ENCODE measurements around the gene CDH13. TPM values are rescaled to one million over a fixed set of nuclear protein-coding genes. Genes with fewer than 3 reads are reported as not detected.

Gene CDH13
- total RNA-seq, 1 donor from 2014 or later, result 161 TPM

GRCh38 chr16:83490073-83490472 is 863.3 kb downstream of the CDH13 start:
- Histone ChIP-seq H3K9me3 (replicated peaks) (no peaks in the 10 kb centered on the region), H3K4me3 (no peak overlapping the region), H3K27me3 (ENCODE audit: low read depth) (no peaks in the 10 kb centered on the region), H3K36me3 (peaks cover 4% of the 10 kb centered on the region), H3K4me1 (no peaks in the 10 kb centered on the region), H3K27ac (replicated peaks) (no peak overlapping the region)
- intact Hi-C loops (cut with micrococcal nuclease), result no loop called here
- no peak for DNase-seq
- TF ChIP-seq CTCF (IDR thresholded peaks at IDR 0.05; ENCODE audit: borderline replicate concordance), result no peak

- intact Hi-C loops (cut with micrococcal nuclease), result no loop called here
- H3K4me1 ChIP-seq, result no peaks in the 10 kb centered on the region
- no peaks in the 10 kb centered on the region for H3K36me3 ChIP-seq
- no peaks in the 10 kb centered on the region for H3K27me3 ChIP-seq (ENCODE audit: low read depth)
- no peak overlapping the region for H3K4me3 ChIP-seq
- no peak overlapping the region for H3K27ac ChIP-seq (replicated peaks)
- DNase-seq, result no peak
- no peak for TF ChIP-seq CTCF (IDR thresholded peaks at IDR 0.05; ENCODE audit: borderline replicate concordance)
- H3K9me3 ChIP-seq (replicated peaks), result no peaks in the 10 kb centered on the region
Measured at GRCh38 chr16:83494459-83494858, 867.7 kb downstream of the CDH13 start.

DNA sequence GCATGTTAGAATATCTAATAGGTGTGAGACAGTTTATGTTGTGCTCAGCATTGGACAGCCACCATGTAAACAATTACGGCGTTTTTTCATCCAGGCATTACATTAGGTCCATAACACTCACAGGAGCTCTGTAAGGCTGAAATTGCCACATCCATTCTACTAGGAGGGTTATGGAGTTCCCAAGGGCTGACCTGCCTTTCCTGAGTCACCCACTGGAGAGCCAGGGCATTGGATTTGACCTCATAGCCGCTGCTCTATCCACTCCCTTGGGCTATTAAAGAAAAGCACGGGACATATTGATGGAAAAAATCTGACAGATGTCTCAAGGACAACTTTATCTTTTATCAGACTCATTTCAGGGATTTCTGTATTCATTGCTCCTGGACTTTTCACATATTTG is 874.7 kb downstream of the CDH13 start:
- no peak for TF ChIP-seq CTCF (IDR thresholded peaks at IDR 0.05; ENCODE audit: borderline replicate concordance)
- H3K27ac ChIP-seq (replicated peaks), result no peak overlapping the region
- no peaks in the 10 kb centered on the region for H3K36me3 ChIP-seq
- intact Hi-C loops (cut with micrococcal nuclease), result no loop called here
- no peak for DNase-seq
- H3K9me3 ChIP-seq (replicated peaks), result no peaks in the 10 kb centered on the region
- H3K4me1 ChIP-seq, result no peaks in the 10 kb centered on the region
- H3K27me3 ChIP-seq (ENCODE audit: low read depth), result no peaks in the 10 kb centered on the region
- no peak overlapping the region for H3K4me3 ChIP-seq

GRCh38 chr16:83508295-83508694 is 881.5 kb downstream of the CDH13 start:
- DNase-seq, result no peak
- no peak for TF ChIP-seq CTCF (IDR thresholded peaks at IDR 0.05; ENCODE audit: borderline replicate concordance)

GRCh38 chr16:83509316-83509715 is 882.5 kb downstream of the CDH13 start:
- Histone ChIP-seq H3K27ac (replicated peaks) (no peak overlapping the region), H3K4me1 (no peaks in the 10 kb centered on the region), H3K9me3 (replicated peaks) (no peaks in the 10 kb centered on the region), H3K27me3 (ENCODE audit: low read depth) (no peaks in the 10 kb centered on the region), H3K4me3 (no peak overlapping the region), H3K36me3 (no peaks in the 10 kb centered on the region)
- no peak for TF ChIP-seq CTCF (IDR thresholded peaks at IDR 0.05; ENCODE audit: borderline replicate concordance)
- intact Hi-C loops (cut with micrococcal nuclease), result no loop called here
- no peak for DNase-seq

More at GRCh38 chr16:83508295-83508694, 881.5 kb downstream of the CDH13 start:
- intact Hi-C loops (cut with micrococcal nuclease), result no loop called here
- no peaks in the 10 kb centered on the region for H3K9me3 ChIP-seq (replicated peaks)
- H3K4me1 ChIP-seq, result no peaks in the 10 kb centered on the region
- no peak overlapping the region for H3K27ac ChIP-seq (replicated peaks)
- no peaks in the 10 kb centered on the region for H3K36me3 ChIP-seq
- no peak overlapping the region for H3K4me3 ChIP-seq
- H3K27me3 ChIP-seq (ENCODE audit: low read depth), result no peaks in the 10 kb centered on the region

DNA sequence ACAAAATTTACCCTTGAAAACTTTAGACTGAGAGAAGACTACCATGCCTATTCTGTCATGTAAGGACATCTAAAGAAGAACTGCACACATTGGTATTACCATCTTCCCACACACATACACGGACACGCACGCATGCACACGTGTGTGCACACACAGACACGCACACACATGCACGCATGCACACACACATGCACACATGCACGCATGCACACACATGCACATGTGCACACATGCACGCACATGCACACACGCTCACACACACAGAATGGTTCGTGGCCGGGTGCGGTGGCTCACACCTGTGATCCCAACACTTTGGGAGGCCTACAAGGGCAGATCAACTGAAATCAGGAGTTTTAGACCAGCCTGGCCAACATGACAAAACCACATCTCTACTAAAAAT is 884.1 kb downstream of the CDH13 start:
- H3K27ac ChIP-seq (replicated peaks), result no peak overlapping the region
- H3K4me1 ChIP-seq, result no peaks in the 10 kb centered on the region
- no peaks in the 10 kb centered on the region for H3K36me3 ChIP-seq
- TF ChIP-seq CTCF (IDR thresholded peaks at IDR 0.05; ENCODE audit: borderline replicate concordance), result no peak
- H3K9me3 ChIP-seq (replicated peaks), result no peaks in the 10 kb centered on the region
- H3K4me3 ChIP-seq, result no peak overlapping the region
- no peaks in the 10 kb centered on the region for H3K27me3 ChIP-seq (ENCODE audit: low read depth)
- intact Hi-C loops (cut with micrococcal nuclease), result loop anchor here (10.0 kb wide), 1 partner anchor 74 kb away; no protein-coding TSS in a partner anchor
- DNase-seq, result no peak

All from left ventricle myocardium inferior (tissue), 1 donor.